Activated effector memory CD4-positive, alpha-beta T cell treated with Interleukin-2 at 50 U/mL for 16 hours (primary cell): ENCODE results near the gene LRCOL1.

Experiments
- DNase-seq: peaks from one replicate; pipeline ENCODE4 v3.0.0-alpha.2; 2020

The LRCOL1 gene

DNA sequence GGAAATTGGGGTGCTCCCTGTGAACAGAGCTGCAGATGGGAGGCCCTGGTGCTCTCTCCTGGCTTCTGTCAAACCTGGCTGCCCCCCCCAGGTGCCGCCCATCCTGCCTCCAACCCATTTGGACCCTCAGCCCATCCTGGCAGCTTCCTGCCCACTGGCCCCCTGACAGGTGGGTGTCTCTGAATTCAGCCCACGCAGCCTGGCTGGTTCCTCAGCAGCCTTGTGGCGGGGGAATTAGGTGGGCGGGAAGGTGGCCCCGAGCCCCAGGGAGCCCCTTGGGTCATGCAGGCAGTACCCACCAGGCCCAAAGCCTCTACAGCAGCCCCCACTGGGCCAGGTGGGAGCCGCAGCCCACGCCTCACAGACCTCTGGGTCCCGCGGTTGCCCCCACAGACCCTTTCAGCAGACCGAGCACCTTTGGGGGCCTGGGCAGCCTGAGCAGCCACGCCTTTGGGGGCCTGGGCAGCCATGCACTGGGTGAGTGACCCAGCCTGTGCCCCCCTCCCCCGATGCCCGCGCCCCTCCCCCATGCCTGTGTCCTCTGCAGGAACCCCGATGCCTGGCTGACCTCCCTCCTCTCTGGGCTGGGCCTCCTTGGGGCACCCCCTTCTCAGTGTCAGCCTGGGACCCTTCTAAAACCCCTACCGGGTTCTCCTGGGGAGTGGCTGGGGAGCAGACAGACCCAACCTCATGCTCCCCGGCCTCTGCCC, 28.9 kb downstream of the LRCOL1 start:
- no peak for DNase-seq

DNA sequence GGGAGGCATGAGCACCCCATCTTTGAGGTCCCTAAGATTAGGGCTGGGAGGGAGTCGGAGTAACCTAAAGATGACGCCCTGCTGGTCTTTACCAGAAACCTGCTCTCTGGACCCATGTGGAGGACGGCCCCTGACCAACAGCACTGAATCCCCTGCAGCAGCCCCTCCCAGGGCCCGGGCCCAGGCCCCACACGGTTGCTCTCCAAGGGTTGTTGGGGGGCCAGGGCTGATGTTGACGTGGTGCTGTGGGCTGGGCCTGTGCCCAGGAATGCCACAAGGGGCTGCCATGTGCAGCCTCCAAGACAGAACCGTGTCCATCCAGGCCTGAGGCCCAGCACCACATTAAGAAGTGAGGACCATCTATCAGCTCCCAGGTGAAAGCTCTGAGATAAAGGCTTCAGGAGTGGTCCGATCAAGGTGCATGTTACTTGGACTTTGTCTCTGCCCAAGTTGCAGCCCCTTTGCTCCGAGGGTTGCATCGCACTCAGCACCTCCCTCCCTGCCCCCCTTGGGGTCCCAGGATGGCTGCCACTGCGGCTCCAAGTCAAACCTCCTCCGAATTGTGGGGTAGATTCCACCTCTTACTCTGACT, 29.6 kb downstream of the LRCOL1 start:
- no peak for DNase-seq

DNA sequence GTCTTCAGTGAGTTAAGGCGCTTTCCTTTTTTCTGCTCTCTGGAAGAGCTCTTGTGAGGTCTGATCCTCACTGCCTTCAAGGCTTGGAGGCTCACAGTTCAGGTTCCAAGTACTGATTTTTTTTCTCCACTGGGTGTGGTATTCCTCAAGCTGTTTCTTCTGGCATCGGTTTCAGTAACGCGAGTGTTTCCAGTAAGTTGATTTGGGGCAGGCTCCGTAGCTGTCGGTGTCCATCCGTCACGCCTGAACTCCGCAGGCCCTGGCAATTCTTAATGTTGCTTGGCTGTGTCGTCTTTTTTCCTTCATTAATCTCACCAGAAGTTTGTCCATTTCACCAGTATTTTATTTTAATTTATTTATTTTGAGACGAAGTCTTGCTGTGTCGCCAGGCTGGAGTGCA, 30.6 kb downstream of the LRCOL1 start:
- no peak for DNase-seq

DNA sequence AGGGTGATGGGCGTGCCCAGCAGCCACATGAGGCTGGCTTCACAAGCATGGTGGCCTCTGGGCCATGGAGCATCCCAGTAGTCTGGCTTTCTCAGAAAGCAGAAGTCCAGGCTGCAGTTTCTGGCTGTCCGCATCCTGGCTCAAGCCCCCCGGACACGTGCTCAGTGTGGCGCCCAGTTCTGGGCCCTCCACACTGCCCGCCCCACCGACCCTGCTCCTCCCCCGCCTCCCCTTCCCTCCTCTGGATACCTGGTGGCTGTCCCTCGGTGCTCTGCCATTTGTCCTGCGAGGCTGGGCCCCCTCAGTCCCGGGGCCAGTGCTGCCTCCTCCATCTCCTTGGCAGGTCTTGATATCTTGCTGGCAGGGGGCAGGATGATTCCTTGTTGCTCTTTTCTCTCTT, 31.6 kb downstream of the LRCOL1 start:
- DNase-seq = no peak

DNA sequence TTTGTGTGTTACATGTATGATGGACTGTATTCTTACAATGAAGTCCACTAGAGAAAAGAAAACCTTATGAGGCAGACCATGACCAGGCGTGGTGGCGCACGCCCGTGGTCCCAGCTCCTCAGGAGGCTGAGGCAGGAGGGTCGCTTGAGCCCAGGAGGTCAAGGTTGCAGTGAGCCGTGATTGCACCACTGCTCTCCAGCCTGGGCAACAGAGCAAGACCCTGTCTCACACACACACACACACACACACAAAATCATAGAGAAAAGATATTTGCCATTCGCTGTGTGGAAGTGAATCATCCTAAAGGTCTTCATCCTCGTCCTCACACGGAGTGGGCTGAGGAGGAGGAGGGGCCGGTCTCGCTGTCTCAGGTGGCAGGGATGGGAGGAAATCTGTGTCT, 32.3 kb downstream of the LRCOL1 start:
- no peak for DNase-seq

DNA sequence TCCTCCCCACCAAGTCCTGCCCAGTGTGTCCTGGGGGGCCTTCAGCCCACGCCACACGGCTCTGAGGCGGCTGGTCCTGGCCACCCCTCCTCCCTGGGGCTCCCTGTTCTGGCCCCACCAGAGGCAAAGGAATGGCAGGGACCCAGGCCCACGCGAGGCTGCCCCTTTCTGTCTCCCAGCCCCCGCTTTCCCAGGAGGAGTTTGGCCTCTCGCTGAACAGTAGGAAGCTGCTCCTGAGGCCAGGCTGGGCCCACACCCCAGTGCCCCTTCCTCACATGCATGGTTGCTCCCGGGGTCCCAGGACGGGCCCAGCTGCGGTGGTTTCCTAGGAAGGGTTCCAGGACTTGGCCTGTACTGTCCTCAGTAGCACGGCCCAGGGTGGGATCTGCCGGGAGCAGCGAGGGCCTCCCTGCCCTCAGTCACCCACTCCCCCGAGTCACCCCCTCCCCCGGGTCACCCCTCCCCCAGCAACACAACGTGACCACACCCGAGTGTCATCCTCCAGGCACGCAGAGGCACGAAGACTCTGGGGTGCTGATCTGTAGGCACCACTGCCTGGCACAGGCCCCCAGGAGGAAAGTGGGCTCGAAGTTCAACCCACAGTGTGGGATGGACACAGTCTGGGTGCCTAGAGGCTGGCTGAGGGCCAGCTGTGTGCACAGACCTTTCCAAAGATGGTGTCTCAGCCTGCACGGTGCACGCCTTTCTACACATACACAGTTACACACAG, 33.0 kb downstream of the LRCOL1 start:
- DNase-seq = no peak

DNA sequence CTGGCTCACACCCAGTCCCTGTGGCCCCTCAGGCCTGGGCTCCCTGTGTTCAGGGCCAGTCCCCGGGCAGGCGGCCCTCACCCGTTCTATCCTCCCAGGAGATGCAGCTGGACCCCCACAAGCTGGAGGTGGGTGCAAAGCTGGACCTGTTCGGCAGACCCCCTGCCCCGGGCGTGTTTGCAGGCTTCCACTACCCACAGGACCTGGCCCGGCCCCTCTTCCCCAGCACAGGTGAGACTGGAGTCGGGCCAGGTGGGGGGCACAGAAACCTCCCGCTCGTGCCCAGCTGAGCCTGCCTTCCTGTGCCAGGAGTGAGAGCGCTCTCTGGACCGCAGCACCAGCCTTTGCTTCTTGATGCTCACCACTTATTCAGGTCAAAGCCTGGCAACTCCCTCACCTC, 33.7 kb downstream of the LRCOL1 start:
- DNase-seq = no peak

DNA sequence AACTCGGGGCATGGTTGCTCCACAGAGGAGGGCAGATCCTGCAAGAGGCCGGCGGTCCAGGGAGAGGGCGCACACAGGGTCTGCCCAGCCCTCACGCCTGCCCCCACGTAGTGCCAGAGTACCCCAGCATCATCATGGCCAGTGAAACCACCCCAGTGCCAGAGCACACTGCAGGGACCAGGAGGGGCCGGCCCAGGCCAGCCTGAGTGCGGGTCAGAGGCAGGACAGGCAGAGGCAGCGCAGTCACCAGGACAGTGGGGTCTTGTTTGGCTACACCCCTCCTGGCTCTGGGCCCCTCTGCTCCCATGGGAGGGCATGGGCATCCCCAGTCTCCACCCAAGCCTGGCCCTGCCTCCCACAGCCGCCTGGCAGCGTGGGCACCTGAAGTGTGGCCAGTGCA, 34.7 kb downstream of the LRCOL1 start:
- no peak for DNase-seq

DNA sequence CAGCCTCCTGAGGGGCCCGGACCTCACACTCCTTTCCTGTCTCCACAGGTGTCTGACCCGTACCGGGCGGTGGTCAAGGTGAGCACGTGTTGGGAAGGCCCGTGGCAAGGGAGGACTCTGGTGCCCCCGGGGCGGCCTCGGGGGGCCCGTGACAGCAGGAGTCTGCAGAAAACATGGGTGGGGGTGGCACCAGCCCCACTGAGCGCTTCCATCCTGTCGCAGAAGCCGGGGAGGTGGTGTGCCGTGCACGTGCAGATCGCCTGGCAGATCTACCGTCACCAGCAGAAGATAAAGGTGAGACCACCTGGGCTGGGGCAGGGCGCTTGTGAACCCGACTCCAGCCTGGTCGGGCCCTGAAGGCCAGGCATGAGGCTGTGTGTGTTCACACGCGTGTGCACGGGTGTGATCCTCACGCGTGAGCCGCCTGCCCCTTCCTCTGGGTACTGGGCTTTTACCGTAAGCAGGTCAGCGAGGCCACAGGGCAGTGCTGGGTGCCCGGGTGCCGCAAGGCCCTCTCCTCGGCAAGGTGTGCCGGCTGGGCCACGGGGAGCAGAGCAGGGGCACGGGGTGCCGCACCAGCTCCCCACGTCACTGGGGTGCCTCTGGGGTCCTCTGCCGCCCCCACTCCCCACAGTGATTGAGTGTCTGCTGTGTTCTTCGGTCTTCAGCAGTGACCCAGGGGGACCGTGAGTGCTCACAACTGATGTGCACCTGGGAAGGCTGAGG, 35.9 kb downstream of the LRCOL1 start:
- DNase-seq = no peak

DNA sequence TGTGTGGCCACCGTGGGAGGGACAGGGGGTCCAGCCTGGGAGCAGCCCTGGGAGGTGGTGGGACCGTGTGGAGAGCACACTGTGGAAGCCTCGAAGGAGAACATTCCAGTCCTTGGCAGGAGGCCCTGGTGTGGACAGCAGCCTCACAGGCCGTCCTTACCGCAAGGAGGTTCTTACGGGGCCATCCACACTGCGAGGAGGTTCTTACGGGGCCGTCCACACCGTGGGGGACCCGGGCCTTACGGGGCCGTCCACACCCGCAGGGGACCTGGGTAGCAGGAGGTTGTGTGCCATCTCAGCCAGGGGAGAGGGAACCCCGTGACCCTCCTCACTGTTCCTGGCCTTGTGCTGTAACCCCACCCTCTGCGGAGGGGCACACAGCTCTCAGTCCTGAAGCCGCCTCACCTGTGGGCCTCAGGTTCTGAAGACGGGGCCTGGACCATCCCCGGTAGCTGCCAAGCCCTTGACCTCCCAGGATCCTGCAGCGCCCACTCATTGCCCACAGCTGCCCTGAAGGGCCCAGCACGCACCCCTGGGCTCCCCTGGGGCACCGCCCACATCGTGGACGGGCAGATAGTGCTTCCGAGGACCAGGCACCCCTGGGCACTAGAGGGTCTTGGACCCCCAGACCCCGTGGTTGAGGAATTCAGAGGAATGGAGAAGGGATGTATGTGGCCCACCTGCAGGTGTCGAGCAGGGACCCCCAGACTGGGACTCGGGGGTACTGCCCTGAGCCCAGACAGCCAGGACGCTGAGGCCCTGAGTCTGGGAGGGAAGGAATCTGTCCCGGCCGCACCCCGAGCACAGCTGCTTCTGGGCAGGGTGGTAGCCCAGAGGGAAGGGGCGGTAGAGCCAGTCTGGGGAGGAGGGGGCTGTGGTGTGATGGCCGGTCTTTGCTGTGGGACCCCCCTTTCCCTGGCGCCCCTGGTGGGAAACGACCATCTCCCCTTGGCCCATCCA, 37.3 kb downstream of the LRCOL1 start:
- DNase-seq = no peak

DNA sequence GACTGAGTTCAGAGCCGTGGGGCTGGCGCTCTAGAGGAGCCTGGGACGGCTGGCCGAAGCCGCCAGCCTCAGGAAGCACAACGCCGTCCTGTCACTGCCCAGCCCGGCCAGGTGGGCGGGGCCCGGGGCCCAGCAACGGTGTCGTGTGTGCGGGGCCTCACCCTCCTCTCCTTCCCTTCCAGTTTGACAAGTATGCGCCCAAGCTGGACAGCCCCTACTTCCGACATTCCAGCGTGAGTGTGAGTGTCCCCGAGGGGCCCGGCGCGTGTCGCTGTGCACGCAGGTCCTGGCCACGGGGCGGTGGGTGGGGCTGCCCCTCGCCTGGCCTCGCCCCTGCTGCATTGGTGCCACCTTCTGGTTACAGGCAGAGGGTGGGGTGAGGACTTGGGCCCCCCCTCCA, 38.3 kb downstream of the LRCOL1 start:
- no peak for DNase-seq

DNA sequence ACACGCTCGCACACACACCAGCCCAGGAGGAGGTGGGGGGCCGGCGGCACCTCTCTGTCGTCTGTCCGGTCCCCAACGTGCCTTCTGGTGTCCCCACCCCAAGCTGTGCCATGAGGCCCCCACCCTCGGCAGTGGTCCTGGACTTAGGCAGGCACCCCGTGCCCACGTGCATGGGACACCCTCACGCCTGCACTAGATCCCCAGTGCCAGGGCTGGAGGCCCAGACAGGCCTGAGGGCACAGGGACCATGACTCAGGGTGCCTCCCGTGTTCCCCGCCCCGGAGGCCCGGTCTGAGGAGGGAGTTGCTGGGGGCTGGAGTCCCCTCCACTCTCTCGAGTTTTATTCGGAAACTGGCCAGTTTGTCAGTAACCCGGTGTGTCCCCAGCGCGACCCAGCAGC, 38.8 kb downstream of the LRCOL1 start:
- no peak for DNase-seq

DNA sequence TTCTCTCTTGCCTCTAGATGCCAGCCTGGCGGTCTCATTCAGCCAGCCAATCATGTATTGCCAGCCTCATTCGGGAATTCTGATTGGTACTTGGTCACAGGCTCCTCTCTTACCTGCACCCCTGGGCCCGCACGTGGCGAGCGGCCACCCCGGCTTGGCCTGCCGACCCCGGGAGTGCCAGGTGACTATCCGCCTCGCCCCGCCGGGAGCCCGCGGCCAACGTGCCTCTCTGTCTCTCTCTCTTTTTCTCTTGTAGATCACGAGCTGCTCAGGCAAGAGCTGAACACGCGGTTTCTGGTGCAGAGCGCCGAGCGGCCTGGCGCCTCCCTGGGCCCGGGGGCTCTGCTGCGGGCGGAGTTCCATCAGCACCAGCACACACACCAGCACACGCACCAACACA, 39.3 kb downstream of the LRCOL1 start:
- no peak for DNase-seq

DNA sequence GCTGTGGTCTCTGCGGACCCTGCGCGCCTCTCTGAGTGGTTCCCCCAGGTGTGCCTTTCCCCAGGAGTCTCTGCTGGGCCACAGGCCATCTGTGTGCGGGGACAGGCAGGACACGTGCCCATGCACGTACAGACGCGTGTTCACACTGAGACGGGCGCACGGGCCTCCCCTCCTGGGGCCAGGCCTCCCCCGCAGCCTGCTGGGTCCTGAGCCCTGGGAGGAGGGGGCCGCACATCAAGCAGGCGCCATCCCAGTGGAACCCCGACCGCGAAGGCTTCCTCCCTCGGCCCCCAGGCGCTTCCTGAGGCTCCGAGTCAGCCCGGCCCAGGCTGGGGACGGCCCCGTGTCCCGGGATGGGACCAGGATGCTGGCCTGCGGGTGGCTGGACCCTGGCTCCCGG, 39.7 kb downstream of the LRCOL1 start:
- DNase-seq = no peak

DNA sequence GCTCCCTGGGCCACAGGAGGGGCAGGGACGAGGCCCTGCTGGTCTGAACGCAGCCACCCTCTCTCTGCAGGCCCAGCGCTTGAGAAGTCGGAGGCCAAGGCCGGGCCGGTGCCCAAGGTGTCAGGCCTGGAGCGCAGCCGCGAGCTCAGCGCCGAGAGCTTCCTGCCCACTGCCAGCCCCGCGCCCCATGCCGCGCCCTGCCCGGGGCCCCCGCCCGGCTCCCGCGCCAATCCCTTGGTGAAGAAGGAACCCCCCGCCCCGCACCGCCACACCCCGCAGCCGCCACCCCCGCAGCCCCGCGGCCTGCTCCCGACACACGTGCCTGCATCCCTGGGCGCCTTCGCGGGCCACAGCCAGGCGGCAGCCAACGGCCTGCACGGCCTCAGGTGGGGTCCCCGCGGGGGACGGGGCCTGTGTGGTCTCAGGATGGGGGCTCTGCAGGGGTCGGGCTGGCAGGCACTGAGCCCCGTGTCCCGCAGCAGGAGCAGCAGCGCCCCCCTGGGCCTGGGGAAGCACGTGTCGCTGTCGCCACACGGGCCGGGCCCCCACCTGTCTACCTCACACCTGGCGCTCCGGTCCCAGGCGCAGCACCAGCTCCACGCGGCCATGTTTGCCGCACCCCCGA, 40.4 kb downstream of the LRCOL1 start:
- DNase-seq = no peak

DNA sequence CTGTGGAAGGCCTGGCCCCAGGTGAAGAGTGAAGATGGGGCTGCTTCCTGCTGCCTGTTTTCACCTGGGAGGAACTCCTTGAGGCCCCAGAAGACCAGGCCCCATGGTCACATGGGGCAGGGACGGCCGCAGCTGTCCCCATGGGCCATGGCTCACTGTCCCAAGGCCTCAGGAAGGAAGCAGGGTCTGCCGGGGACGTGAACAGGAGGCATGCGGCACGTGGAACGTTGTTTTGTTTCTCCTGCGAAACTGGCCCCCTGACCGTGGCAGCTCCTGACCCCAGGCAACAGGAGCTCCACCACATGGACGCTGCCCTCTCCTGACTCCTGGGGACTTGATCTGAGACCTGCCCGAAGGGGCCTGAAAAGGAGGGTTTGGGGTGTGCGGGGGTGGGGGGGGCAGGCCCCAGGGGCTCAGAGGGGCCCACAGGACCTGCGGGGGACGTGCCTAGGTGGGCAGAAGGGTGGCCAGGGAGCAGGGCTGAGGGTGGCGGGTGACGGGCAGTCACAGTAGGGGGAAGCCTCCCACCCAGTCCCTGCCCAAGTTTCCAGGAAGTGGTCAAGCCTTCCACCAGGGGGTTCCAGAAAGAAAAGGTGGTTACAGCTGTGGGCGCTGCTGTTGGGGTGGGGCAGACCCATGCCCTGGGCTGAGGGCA, 41.4 kb downstream of the LRCOL1 start:
- no peak for DNase-seq

DNA sequence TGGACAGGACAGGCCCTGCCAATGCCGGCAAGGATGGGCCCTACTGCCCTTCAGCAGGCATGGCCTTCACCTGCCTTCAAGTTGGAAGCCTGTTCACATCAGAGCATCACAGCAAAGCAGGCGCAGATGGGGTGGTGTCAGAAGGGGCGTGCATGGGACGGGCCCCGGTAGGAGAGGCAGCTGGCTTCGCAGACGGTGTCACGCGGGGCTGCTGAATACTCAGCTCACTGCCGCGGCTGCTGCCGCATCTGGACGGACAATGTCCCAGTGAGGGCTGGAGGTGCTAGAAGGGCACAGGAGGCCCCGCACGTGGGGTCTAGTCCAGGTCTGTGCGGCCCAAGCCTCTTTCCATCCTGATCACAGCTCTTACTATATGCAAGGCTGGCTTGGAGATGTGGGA, 42.1 kb downstream of the LRCOL1 start:
- DNase-seq = no peak

DNA sequence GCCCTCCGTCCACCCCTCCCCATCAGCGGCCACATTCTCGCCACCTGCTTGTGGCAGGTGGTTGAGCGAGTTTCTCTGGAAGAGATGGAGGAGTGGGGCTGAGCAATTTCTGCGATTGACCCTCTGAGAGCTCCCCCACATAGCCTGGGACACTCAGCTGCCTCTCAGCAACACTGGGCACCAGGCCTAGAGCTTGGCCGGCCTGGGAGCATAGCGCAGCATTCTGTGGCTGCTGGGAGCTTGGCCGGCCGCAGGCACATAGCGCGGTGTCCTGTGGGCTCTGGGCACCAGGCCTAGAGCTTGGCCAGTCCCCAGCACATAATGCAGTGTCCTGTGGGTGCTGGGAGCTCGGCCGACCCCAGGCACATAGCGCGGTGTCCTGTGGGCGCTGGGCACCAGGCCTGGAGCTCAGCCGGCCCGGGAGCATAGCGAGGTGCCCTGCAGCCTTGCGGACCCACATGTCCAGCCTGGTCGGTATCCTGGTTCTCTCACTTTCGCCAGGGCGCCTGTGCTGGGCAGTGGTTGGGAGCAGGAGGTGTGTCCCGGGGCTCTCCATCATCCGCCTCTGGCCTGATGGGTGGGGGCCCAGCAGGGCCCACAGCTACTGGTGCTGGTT, 43.8 kb downstream of the LRCOL1 start:
- no peak for DNase-seq

DNA sequence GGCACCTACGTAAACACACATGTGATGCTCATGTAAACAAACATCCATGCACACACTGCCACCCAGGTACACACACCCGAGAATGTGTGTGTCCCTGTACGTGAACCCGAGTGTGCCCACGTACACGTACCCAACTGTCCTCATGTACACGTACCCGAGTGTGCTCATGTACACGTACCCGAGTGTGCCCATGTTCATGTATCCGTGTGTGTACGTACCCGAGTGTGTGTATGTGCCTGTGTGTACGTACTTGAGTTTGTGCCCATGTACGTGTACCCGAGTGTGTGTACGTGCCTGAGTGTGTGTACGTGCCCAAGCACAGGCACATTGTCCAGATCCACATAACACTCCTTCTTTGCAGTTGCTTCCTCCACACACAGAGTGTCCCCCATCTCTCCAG, 45.0 kb downstream of the LRCOL1 start:
- no peak for DNase-seq

DNA sequence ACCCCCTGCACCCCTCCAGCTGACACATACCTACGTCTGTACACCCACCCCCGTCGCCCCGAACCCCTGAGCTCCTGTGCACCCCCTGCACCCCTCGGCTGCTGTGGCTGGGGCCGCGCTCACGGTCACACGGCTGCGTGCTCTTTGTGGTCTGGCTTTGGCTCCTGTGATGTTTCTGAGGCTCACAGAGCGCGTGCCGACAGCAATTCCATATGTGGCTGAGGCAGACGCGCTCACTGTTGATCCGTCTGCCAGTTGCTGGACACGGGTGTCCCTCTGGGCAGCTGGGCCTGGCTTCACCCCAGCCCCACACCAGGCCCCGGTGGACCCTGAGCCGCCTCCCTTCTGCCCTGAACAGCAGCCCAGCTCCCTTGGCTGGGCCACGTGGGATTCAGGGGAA, 46.5 kb downstream of the LRCOL1 start:
- DNase-seq = no peak

DNA sequence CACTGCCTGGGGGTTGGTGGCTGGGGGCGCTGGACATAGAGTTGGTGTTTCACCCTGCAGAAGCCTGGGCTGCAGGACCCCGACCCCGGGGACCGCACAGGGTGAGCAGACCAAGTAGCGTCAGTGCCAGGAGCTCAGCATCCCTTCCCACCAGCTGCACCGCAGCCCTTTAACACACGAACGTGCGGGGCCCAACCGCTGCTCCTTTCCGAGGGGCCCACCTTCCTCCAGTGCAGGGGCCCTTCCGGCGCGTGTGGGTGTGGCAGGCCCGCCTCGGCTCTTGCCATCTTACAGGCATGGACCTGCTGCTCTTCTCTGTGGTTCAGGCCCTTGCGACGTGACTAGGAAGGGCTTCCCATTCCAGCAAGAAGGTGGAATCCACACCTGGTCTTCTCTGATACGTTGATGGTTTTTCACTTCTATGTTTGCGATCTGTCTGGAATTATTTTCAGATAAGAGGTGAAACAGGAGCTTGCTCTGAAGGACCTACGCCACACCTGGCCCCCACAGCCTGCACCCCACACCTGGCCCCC, 47.8 kb downstream of the LRCOL1 start:
- DNase-seq = no peak
